GM11168 (cell line): ENCODE measurements around the gene TOB2.

Source experiments
- in situ Hi-C: fragments of 300-500 bp; cut with MboI; formaldehyde crosslinking; loops from one replicate; pipeline ENCODE4 v1.12.0; 2022; ENCODE audit warnings: low sequenced_read_pairs; ENCODE audit not compliant: unreplicated experiment

TOB2 gene

GRCh38 chr22:41395531-41396240, 50.9 kb downstream of the TOB2 start:
- in situ Hi-C loops, result no loop called here

- in situ Hi-C loops, result no loop called here
Observed at GRCh38 chr22:41394012-41394356, 52.6 kb downstream of the TOB2 start.

- in situ Hi-C loops, result no loop called here
Observed at GRCh38 chr22:41387341-41387740, 59.3 kb downstream of the TOB2 start.

GRCh38 chr22:41384128-41384527, 62.5 kb downstream of the TOB2 start:
- in situ Hi-C loops, result no loop called here
